AG04450 (cell line): ENCODE data around the gene AGPAT1. TPM values are rescaled to one million over a fixed set of nuclear protein-coding genes. Genes with fewer than 3 reads are reported as not detected.

Experiments used
- CTCF ChIA-PET: fragments of 300-600, 350-600 bp; formaldehyde crosslinking; extraction: SDS; loops from one replicate; lab custom pipeline; 2022; ENCODE audit warnings: antibody characterized with exemption, inconsistent platforms; lab: Charles Lee
- POLR2A ChIA-PET: fragments of 350-600 bp; formaldehyde crosslinking; extraction: SDS; loops from one replicate; lab custom pipeline; 2021; ENCODE audit warnings: antibody characterized with exemption, inconsistent platforms; lab: Yijun Ruan, JAX
- DNase-seq: peaks from one replicate; pipeline ENCODE4 v3.0.0-alpha.2; 2011; ENCODE audit warnings: low read depth, low spot score
- H3K27ac ChIP-seq: one replicate; pipeline ENCODE4 v1.5.1; 2012; ENCODE audit warnings: low read depth, low read length, control low read depth
- H3K27me3 ChIP-seq: one replicate; pipeline ENCODE4 v1.6.0; 2012; ENCODE audit warnings: low read length; ENCODE audit not compliant: control insufficient read depth, insufficient read depth
- H3K4me3 ChIP-seq: 2 replicates; pipeline ENCODE4 v1.5.1; 2011; ENCODE audit warnings: mild to moderate bottlenecking, low read depth, low read length, control low read depth
- H3K9me3 ChIP-seq: 2 replicates; pipeline ENCODE4 v1.5.1; 2012; ENCODE audit warnings: low read length; ENCODE audit not compliant: control insufficient read depth, insufficient read depth
- polyA plus RNA-seq: library from polyadenylated mRNA; depleted of rRNA; stranded (reverse); fragments of >200 nt; gene quantifications from 2 replicates; pipeline ENCODE4 v1.2.3, GENCODE V29; 2011
- TF ChIP-seq, protein P1 (sequence below): IDR thresholded peaks from 2 replicates; pipeline ENCODE4 v1.5.1; 2011; ENCODE audit warnings: low read depth, low read length, control low read depth, inconsistent platforms

Gene AGPAT1
- polyA plus RNA-seq, 1 experiment = 97.1 TPM

DNA sequence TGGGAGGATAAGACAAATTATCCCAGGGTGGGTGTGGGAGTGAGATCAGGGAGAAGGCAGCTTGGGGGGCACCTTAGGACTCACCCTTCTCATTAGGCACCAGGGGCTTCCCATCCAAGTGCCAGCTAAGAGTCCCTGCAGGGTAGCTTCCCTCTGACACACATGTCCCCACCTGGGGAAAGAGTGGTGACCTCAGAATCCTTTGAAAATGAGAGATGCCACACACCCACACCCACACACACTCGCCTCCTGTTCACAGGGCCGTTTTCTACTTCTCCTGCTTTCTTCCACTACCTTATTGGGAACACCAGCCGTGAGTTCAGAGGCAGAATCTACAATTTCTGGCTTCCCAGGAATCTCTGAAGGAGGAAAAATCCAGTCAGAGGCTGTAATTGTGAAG lies 7.1 kb upstream of the AGPAT1 start:
- DNase-seq = no peak
- CTCF ChIA-PET = no interaction called here
- no peak overlapping the region for H3K4me3 ChIP-seq
- POLR2A ChIA-PET = no interaction called here
- TF ChIP-seq, protein P1, sequence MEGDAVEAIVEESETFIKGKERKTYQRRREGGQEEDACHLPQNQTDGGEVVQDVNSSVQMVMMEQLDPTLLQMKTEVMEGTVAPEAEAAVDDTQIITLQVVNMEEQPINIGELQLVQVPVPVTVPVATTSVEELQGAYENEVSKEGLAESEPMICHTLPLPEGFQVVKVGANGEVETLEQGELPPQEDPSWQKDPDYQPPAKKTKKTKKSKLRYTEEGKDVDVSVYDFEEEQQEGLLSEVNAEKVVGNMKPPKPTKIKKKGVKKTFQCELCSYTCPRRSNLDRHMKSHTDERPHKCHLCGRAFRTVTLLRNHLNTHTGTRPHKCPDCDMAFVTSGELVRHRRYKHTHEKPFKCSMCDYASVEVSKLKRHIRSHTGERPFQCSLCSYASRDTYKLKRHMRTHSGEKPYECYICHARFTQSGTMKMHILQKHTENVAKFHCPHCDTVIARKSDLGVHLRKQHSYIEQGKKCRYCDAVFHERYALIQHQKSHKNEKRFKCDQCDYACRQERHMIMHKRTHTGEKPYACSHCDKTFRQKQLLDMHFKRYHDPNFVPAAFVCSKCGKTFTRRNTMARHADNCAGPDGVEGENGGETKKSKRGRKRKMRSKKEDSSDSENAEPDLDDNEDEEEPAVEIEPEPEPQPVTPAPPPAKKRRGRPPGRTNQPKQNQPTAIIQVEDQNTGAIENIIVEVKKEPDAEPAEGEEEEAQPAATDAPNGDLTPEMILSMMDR = no peak
- H3K27me3 ChIP-seq = no peaks in the 10 kb centered on the region
- H3K27ac ChIP-seq = no peak overlapping the region
- H3K9me3 ChIP-seq = no peaks in the 10 kb centered on the region

DNA sequence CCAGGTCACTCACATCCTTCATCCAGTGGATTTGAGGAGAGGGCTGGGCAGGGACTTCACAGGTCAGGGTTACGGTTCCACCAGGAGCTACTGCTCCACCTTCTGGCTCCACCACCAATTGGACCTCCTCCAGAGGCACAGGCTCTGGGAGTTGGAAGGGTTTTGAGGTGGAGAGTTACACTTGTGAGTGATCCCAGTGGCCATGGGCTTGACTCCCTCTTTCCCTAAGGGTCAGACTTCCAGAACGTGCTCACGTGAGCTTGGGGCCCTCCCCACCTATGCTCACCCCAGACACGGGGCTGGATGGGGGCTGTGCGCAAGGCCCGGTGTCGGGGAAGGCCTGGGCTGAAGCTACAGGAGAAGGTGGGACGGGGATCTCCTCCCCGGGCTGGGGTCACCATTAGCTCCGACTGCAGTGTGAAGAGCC lies 6.7 kb upstream of the AGPAT1 start:
- ChIA-PET CTCF (interaction anchor here (0.8 kb wide), 1 partner anchor 66 kb away, joined by 3 read pairs; no protein-coding TSS in a partner anchor), POLR2A (no interaction called here)
- DNase-seq = no peak
- Histone ChIP-seq H3K9me3 (no peaks in the 10 kb centered on the region), H3K27ac (no peak overlapping the region), H3K27me3 (no peaks in the 10 kb centered on the region), H3K4me3 (no peak overlapping the region)
- TF ChIP-seq, protein P1 = no peak

DNA sequence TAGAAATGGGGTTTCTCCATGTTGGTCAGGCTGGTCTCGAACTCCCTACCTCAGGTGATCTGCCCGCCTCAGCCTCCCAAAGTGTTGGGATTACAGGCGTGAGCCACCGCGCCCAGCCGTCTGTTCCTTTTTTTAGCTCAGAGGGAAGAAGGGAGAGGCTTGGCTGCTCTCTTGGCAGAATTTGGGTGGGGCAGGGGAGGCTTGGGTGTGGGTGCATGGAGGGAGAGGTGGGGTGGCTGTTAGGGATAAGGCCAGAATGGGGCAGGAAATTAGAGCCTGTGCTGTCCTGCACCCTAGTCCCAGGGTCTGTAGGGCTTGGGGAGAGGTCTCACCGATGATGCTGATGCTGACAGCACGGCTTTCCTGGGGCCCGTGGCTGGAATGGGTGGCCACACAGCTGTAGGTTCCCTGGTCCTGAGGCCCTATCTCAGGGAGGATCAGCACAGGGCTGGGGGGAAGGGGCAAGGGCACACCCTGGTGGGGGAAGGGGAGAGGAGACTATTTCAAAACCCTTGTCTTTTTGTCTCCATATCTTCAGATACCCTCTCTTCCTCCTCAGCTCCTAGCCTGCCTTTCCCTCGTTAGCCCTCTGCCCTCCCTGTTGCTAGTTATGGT lies 6.1 kb upstream of the AGPAT1 start:
- CTCF ChIA-PET = interaction anchor here (0.8 kb wide), 1 partner anchor 65 kb away, joined by 3 read pairs; no protein-coding TSS in a partner anchor
- no peak for DNase-seq
- no peaks in the 10 kb centered on the region for H3K9me3 ChIP-seq
- TF ChIP-seq, protein P1 = no peak
- POLR2A ChIA-PET = no interaction called here
- H3K27ac ChIP-seq = no peak overlapping the region
- no peak overlapping the region for H3K4me3 ChIP-seq
- no peaks in the 10 kb centered on the region for H3K27me3 ChIP-seq

DNA sequence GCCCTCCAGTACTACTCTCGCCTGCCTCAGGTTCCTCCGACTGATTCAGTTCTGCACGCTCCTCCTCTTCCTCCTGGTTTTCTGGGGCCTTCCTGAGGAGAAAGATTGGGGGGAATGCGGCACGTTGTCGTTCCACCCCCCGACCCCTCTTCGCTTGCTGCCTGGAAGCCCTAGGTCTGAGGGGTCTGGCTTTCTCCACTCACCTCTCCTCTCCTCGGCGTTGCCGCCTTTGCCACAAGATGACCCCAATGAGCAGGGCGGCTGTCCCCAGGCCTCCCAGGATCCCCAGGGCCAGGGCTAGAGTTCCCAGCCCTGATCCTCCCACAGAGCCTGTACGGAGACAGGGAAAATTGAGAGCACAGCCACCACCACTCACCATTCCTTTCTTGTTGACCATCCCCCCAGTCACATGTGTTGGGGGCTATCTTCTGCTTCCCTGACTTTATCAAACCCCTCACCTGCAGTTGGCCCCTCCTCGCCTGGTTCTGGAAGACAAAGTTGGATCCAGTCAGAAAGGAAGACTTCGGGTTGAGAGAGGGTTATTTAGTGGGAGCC lies 5.3 kb upstream of the AGPAT1 start:
- Histone ChIP-seq H3K4me3 (no peak overlapping the region), H3K27me3 (no peaks in the 10 kb centered on the region), H3K27ac (no peak overlapping the region), H3K9me3 (no peaks in the 10 kb centered on the region)
- TF ChIP-seq, protein P1 = no peak
- POLR2A ChIA-PET = no interaction called here
- CTCF ChIA-PET = interaction anchor here (0.7 kb wide), 1 partner anchor 62 kb away, joined by 3 read pairs; no protein-coding TSS in a partner anchor
- DNase-seq = no peak

DNA sequence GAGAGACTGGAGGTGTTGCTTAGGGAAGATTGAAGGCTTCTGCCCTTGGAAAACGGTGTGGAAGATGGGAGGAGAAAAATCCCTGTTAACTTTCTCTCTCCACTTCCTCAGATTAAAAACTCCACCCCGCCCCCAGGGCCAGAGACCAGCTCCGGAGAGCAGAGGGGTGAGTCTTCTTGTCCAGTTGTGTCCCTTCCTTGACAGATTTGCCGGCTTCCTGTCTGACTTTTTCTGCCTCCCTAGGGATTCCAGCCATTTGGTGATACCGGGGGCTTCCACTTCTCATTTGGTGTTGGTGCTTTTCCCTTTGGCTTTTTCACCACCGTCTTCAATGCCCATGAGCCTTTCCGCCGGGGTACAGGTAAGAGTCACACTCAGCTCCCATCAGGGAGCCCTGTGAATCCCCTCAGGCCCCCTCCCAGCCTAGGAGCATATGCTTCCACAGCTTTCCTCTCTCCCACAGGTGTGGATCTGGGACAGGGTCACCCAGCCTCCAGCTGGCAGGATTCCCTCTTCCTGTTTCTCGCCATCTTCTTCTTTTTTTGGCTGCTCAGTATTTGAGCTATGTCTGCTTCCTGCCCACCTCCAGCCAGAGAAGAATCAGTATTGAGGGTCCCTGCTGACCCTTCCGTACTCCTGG lies 4.0 kb upstream of the AGPAT1 start:
- H3K9me3 ChIP-seq = peaks cover 3% of the 10 kb centered on the region; the same call in 1 of the 2 replicates
- TF ChIP-seq, protein P1 = no peak
- CTCF ChIA-PET = interaction anchor here (1.6 kb wide), 1 partner anchor 15 kb away, joined by 13 read pairs; no protein-coding TSS in a partner anchor
- no peaks in the 10 kb centered on the region for H3K27me3 ChIP-seq
- no peak overlapping the region for H3K27ac ChIP-seq
- POLR2A ChIA-PET = interaction anchor here (1.0 kb wide), 1 partner anchor 10 kb away, joined by 4 read pairs; the partner anchor contains the start of gene PBX2
- DNase-seq = no peak
- no peak overlapping the region for H3K4me3 ChIP-seq
